ENCODE measurements around the gene BAG1.

DNA sequence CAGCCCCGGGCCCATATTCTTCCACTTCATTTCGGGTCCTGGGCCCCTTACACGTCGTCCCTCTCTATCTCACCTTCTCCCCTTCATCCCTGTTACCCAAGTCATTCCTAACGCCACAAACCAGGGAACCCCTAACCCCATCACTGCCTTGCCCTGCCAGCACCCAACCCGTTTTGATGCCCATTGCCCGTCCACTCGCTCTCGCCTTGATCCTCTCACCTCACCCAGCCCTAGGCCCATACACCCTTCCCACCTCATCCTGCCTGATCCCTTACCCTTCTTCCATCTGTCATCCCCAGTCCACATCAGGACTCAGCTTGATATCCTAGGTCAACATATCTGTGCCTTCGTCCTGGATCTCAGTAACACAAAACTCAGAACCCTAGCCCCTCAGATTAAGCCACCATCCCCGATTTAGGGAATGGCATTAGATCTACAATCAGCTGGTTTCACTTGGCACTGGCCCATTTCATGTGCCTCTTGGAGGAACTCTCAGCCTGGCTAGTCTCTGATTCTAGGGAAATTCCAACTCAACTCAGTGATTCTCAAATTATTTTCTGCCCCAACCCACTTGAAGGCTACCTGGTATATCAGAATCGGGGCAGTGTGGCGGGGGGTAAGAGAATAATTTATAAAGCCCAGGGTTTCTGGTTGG, 830 bp upstream of the BAG1 start:
- TF ChIP-seq, protein P1, sequence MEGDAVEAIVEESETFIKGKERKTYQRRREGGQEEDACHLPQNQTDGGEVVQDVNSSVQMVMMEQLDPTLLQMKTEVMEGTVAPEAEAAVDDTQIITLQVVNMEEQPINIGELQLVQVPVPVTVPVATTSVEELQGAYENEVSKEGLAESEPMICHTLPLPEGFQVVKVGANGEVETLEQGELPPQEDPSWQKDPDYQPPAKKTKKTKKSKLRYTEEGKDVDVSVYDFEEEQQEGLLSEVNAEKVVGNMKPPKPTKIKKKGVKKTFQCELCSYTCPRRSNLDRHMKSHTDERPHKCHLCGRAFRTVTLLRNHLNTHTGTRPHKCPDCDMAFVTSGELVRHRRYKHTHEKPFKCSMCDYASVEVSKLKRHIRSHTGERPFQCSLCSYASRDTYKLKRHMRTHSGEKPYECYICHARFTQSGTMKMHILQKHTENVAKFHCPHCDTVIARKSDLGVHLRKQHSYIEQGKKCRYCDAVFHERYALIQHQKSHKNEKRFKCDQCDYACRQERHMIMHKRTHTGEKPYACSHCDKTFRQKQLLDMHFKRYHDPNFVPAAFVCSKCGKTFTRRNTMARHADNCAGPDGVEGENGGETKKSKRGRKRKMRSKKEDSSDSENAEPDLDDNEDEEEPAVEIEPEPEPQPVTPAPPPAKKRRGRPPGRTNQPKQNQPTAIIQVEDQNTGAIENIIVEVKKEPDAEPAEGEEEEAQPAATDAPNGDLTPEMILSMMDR (IDR thresholded peaks at IDR 0.05), result no peak
- no peak for TF ChIP-seq POLR2A (IDR thresholded peaks at IDR 0.05)
